Tibial nerve (tissue), 4 donors: ENCODE measurements around the gene KRTAP2-4.

Source experiments
- EP300 ChIP-seq, 2 donors: sonication (generic); formaldehyde crosslinking; IDR thresholded peaks; one replicate each; pipeline ENCODE4 v1.6.1; 2017; ENCODE audit warnings: antibody characterized with exemption in 2 of 2, mild to moderate bottlenecking in 1 of 2
- POLR2A ChIP-seq, 2 donors: fragments of 450-650 bp; IDR thresholded peaks; one replicate each; pipeline ENCODE4 v1.6.1; 2017; ENCODE audit warnings: antibody characterized with exemption in 2 of 2, mild to moderate bottlenecking in 2 of 2, moderate library complexity in 2 of 2
- TF ChIP-seq, protein P1 (sequence below), 5 experiments: fragments of 200-600 bp in 3 of 5; fragments of 450-650 bp in 2 of 5; sonication (generic) in 3 of 5; IDR thresholded peaks; one replicate each; pipeline ENCODE4 v1.5.1; 2016 to 2019; ENCODE audit warnings: antibody characterized with exemption in 5 of 5, mild to moderate bottlenecking in 3 of 5, moderate library complexity in 2 of 5

DNA sequence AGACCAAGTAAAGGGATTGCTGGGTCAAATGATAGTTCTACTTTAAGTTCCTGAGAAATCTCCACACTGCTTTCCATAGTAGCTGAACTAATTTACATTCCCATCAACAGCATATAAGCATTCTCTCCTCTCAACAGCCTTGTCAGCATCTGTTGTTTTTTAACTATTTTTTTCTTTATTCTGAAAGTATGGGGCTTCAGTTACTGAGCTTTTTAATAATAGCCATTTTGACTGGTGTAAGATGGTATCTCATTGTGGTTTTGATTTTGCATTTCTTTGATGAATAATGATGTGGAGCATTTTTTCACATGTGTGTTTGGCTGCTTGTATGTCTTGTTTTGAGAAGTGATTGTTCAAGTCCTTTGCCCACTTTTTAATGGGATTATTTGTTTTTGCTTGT lies 13.1 kb downstream of the KRTAP2-4 start:
- TF ChIP-seq, protein P1, sequence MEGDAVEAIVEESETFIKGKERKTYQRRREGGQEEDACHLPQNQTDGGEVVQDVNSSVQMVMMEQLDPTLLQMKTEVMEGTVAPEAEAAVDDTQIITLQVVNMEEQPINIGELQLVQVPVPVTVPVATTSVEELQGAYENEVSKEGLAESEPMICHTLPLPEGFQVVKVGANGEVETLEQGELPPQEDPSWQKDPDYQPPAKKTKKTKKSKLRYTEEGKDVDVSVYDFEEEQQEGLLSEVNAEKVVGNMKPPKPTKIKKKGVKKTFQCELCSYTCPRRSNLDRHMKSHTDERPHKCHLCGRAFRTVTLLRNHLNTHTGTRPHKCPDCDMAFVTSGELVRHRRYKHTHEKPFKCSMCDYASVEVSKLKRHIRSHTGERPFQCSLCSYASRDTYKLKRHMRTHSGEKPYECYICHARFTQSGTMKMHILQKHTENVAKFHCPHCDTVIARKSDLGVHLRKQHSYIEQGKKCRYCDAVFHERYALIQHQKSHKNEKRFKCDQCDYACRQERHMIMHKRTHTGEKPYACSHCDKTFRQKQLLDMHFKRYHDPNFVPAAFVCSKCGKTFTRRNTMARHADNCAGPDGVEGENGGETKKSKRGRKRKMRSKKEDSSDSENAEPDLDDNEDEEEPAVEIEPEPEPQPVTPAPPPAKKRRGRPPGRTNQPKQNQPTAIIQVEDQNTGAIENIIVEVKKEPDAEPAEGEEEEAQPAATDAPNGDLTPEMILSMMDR (IDR thresholded peaks at IDR 0.05): no peak
- TF ChIP-seq POLR2A (IDR thresholded peaks at IDR 0.05): no peak
- TF ChIP-seq EP300 (IDR thresholded peaks at IDR 0.05): no peak
